HFF-Myc (cell line): ENCODE results near the gene CELF2.

Experiments used
- DNase-seq: peaks from one replicate; pipeline ENCODE4 v3.0.0-alpha.2; 2011; ENCODE audit warnings: low read depth; ENCODE audit errors: extremely low read depth
- H3K4me3 ChIP-seq: replicated peaks from 2 replicates; pipeline ENCODE4 v1.5.1; 2011; ENCODE audit warnings: low read depth, mild to moderate bottlenecking, control low read depth, low read length
- TF ChIP-seq, protein P1 (sequence below): IDR thresholded peaks from 2 replicates; pipeline ENCODE4 v1.5.1; 2012; ENCODE audit warnings: mild to moderate bottlenecking, low read depth, low read length, control low read depth; ENCODE audit errors: missing control alignments

The CELF2 gene

DNA sequence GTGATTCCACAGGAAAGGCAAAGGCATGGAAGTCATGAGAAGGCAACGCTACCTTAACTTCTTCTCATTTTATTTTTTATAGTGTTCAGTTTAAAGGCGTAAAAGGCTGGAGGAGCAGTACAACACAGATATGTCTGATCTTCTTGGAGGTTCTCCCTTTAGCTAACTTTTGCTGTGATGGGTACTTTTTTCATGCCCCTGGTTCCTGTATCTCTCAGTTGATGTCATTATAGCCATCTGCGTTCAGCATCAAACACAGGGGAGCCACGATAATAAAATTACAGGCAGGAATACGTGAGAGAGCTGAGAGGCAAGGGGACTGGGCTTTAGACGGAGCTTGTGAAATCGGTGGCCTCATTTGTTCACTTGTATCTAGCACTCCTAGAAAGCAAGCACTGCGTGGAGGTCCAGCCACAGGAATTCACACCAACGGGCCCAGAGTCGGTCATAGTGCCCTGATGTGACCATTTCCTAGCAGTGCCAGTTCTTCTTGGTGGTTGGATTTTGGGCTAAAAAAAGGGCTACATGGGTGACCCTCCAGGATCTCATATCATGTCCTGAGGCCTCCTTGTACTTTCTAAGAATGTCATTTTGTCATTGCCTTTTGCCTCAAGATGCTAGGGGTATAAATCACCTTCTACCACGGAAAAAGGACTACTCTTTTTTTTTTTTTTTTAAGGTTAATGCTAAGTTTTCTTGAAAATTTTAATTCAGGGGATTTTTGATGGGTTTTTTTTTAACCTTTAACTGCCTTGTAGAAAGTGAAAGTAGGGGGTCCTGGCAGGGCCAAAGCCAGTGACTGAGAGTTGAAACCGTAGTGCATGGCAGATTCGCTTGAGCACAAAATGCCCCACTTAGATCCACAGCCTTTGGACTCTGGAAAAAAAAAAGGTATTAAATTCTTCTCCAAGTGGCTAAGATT is 191.5 kb downstream of the CELF2 start:
- H3K4me3 ChIP-seq = no peak overlapping the region
- TF ChIP-seq, protein P1, sequence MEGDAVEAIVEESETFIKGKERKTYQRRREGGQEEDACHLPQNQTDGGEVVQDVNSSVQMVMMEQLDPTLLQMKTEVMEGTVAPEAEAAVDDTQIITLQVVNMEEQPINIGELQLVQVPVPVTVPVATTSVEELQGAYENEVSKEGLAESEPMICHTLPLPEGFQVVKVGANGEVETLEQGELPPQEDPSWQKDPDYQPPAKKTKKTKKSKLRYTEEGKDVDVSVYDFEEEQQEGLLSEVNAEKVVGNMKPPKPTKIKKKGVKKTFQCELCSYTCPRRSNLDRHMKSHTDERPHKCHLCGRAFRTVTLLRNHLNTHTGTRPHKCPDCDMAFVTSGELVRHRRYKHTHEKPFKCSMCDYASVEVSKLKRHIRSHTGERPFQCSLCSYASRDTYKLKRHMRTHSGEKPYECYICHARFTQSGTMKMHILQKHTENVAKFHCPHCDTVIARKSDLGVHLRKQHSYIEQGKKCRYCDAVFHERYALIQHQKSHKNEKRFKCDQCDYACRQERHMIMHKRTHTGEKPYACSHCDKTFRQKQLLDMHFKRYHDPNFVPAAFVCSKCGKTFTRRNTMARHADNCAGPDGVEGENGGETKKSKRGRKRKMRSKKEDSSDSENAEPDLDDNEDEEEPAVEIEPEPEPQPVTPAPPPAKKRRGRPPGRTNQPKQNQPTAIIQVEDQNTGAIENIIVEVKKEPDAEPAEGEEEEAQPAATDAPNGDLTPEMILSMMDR = no peak
- DNase-seq = no peak

DNA sequence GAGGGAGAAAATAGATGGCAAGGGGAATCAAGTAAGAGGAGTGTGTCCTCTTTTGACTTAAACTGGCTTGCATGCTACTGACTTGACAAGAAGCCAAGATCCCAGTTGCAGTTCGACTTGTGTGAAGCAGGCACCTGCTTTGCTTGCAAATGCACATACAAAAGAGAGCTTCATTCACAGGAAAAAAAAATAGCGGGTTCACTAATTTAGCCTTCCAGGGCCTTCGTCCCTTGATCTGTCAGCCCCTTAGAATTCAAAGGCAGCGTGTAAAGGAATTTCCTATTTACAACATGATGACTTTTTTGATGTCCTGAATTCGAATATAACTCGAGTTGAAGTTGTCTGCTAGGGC is 192.1 kb downstream of the CELF2 start:
- TF ChIP-seq, protein P1 = no peak
- H3K4me3 ChIP-seq = no peak overlapping the region
- no peak for DNase-seq

DNA sequence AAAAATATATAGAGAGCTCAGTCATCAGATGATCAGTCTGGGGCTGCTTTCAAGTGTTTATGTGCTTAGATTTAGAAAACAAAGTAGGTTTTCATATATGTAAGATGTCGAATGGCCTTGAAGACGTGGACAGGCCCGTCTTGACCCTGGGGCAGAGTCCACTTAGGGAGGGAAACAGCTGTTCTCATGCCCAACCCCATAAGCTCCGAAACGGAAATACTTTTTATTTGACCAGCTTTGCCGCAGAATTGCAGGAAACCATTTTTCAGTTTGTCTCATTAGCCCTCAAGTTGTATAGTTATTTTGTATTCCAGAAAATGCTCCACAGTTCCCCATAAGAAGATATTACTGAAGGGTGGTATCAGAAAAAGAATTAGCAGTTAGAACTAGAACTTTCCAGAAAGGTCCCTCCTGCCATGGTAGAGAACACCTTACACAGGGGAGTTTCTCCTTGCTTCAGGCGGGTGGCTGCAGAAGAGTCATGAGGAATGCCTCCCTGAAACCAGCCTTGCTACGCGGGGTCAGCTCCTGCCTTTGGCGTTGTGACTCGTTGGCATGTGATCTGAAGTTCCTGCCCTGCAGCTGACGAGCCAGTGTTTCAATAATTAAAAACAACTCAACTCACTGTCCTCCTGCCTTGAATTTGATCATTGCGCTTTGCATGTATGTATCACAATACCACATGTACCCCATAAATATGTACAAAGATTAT is 192.7 kb downstream of the CELF2 start:
- TF ChIP-seq, protein P1 = no peak
- H3K4me3 ChIP-seq = no peak overlapping the region
- DNase-seq = no peak

DNA sequence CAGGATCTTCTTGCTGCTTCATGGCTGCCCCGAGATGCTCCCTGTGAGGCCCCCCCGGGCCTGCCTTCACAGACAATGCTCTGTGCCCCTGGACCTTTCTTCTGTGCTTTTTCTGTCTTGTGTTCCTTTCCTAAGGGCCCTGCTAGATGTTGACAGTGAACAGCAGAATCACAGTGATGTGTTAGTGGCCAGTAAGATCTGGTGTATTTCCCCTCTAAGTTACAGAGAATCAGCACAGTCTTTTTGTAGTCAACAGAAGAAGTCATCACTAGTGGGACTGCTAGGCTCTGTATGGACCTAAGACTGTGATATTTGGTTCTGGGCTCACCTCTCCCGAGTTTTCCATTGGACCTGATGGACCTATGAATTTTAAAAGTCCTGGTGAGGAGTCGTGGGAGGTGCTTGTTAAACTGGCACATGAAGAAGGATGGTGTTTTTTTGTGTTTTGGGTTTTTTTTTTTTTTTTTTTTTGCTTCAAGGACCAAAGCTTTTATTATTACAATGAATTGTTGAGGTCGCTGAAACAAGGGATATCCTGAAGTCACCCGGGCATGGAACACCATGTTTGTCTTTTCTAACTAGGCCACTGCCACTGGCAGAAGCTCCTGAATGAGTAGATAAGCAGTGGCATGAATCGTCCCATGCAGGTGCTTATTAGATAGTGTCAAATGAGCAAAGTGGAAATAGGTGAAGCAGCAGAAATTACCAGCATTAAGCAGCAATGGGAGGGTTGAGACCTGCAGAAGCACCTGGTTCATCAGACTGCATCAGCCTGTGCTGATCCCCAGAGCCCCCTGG is 194.8 kb downstream of the CELF2 start:
- DNase-seq = no peak
- H3K4me3 ChIP-seq = no peak overlapping the region
- TF ChIP-seq, protein P1 = no peak

DNA sequence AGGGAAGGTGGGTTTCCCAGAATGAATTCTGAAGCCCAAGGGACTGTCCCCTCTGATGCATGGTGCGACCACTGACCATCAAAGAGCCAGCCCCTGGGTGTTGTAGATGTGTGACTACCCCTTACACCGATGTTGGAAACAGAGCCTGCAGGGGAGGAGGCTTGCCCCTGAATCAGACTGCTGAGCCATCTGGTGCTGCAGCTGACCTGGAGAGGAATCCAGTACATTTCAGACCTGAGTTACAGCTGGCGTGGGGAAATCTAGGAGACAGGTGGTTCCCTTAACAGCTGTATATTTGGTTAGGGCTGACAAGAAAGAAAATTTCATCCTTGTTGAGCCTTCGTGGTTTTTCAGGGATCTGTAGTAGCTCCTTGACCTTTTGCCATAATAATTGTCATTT is 195.5 kb downstream of the CELF2 start:
- DNase-seq = no peak
- TF ChIP-seq, protein P1 = no peak
- no peak overlapping the region for H3K4me3 ChIP-seq

DNA sequence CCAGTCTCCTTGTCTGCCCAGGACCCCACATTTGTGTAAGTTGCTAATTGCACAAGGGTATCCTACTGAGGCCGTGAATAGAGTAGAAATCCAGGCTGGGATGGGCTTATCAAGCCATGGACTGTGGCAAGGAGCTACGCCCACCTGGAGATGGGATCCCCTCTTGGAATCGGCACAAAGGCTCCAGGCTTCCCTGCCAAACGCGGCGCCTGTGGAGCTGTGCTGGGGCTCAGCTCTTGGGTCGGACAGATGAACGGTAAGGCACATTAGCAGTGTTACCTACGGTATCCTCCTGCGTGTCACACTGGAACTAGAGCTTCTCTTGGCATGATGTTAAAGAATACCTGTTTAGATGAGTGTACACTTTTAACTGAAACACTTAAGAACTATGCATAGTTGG is 196.7 kb downstream of the CELF2 start:
- TF ChIP-seq, protein P1 = no peak
- DNase-seq = no peak
- no peak overlapping the region for H3K4me3 ChIP-seq
